ENCODE results near the gene AP2A1.
"Not testable (repeated sequence)": the region's sequence is repeated elsewhere in the genome, so short reads cannot be mapped to it uniquely, and the experiment has no call there.

Gene AP2A1

DNA sequence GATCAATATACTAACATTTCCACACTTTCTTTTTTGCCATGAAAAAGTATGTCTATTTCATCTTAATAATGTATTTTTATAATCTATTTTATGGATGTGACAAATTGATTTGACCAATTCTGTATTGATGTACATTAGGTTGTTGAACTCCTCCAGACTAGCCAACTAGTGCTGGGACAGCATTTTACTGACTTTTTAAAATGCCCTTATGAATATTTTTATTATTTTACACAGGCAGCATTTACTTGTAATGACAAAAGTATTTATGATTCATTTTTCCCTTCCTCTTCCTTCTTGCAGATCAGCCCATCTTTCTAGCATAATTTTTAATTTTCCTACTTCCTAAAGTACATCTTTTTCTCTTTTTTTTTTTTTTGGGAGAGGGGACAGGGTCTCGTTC lies 47.2 kb downstream of the AP2A1 start:
- DNase-seq, result no peak

DNA sequence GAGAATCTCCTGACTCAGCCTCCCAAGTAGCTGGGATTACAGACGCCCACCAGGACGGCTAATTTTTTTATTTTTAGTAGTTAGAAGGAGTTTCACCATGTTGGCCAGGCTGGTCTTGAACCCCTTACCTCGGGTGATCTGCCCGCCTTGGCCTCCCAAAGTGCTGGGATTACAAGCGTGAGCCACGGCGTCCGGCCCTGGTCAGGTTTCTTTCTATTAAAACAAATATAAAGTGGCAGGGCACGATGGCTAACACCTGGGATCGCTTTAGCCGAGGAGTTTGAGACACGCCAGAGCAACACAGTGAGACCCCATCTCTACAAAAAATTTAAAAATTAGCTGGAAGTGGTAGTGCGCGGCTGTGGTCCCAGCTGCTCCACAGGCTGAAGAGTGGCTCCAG lies 49.8 kb downstream of the AP2A1 start:
- DNase-seq, result no peak

DNA sequence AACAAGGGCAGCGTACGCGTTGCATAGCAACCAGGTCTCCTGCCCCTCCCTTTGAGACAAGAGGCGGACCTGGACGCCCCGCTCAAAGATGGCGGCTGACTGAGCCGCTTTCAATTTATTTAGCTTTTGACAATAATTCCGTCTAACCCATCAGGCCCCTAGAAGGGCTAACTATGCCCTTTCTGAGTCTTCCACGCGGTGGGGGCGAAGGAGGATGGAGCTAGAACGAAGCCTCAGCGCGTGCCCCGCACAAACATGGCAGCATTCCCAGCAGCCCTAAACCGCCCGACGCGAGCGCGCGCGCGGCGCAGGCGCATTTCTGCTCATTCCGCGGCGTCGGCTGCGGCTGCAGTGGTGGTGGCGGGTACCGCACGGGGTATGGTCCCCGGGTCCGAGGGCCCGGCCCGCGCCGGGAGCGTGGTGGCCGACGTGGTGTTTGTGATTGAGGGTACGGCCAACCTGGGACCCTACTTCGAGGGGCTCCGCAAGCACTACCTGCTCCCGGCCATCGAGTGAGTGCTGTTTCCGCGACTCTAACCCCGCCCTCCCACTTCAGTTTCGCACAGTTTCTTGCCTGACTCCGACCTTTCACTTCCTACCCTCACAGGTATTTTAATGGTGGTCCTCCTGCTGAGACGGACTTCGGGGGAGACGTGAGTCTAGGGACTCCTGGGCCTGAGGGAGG lies 51.3 kb downstream of the AP2A1 start, which contains the start of gene MED25:
MED25 (plus strand) TSS at position 326 of the 685 bp plus-strand sequence; CDS start at position 379, 53 bp downstream.
- peak; percentile 68 for DNase-seq

DNA sequence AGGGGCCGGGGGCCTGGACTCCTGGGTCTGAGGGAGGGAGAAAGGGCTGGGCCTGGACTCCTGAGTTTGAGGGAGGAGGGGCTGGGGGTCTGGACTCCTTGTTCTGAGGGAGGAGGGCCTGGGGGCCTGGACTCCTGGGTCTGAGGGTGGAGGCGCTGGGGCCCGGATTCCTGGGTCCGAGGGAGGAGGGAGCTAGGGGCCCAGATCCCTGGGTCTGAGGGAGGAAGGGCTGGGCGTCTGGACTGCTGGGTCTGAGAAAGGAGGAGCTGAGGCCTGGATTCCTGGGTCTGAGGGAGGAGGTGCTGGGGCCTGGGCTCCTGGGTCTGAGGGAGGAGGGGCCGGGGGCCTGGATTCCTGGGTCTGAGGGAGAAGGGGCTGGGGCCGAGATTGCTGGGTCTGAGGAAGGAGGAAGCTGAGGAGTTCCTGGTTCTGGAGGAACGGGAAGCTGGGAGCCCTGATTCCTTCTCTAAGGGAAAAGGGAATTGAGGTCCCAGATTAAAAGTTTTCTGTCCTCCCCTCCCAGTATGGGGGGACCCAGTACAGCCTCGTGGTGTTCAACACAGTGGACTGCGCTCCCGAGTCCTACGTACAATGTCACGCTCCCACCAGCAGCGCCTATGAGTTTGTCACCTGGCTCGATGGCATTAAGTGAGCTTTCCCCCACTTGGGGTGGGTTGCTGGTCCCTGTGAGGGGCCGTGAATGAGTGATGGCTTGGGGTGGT lies 52.0 kb downstream of the AP2A1 start:
- no peak for DNase-seq

DNA sequence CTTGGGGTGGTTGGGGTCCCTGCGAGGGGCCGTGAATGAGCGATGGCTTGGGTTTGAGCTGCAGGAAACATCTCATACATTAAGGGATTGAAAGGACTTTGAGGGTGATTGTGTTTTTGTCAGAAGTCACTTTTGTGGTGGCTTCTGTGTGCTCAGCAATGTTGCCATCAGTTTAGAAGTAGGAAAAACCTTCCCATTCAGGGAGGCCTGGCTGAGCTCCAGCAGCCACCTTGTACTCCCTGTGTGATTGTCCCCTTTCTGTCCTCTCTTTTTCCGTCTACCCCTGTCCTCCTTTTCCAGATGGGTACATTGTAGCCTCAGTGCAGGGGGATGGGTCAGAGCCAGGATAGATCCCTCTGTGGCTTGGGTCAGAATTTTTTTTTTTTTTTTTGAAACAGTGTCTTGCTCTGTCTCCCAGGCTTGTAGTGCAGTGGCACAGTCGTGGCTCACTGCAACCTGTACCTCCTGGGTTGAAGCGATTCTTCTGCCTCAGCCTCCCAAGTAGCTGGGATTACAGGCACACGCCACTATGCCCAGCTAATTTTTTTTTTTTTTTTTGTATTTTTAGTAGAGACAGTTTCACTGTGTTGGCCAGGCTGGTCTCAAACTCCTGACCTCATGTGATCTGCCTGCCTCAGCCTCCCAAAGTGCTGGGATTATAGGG lies 52.8 kb downstream of the AP2A1 start:
- not testable (repeated sequence) for DNase-seq

DNA sequence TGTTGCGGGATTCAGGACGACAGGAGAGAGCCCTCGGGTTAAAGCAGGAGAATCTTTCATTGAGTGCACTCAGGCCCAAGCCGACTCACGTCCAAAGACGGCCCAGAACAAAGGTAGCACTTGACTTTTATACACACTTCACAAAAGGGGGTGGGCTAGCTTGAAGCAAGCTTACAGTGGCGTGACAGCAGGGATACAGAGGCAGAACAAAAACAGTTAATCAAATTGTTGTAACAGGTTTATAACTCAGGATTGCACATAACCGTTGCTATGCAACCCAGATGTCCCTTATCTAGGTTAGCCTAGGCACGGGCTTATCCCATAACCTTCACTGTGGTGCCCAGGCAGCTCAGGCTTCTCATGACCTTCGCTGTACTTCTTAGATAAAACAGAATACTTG lies 53.3 kb downstream of the AP2A1 start:
- peak; percentile 28 for DNase-seq

DNA sequence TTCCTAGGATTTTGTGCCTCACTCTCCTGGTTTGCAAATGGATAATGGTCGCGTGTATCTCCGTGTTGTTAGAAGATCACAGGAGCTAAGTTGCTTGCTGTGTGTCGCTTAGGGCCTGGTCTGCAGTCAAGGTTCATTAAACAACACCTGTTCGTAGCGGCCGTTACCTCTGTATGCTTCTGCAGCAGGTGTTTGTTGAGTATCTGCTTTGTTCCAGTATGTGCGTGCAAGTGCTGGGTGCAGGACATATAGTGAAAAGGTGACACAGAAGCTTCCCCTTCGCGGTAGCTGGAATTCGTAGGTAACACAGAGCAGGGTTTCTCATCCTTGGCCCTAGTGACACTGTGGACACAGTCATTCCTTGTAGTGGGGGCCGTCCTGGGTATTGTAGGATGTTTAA lies 56.7 kb downstream of the AP2A1 start:
- DNase-seq, result peak; percentile 61

DNA sequence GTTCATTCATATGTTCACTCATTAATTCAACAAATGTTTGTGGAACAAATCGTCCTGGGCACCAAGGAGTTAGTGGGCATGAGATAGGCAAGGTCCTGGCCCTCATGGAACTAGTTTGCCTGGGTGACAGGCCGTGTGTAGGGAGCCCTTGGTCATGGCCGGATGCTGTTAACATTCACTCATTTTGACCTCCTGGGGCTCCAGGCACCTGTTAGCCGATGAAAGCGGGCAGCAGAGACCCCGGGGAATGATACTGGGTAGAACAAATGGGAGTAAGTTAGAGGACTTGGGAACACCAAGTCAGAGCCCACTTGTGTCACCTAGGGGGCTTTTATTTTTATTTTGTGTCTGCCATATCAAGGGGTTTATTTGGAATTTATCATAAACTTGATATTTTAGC lies 57.9 kb downstream of the AP2A1 start:
- no peak for DNase-seq

DNA sequence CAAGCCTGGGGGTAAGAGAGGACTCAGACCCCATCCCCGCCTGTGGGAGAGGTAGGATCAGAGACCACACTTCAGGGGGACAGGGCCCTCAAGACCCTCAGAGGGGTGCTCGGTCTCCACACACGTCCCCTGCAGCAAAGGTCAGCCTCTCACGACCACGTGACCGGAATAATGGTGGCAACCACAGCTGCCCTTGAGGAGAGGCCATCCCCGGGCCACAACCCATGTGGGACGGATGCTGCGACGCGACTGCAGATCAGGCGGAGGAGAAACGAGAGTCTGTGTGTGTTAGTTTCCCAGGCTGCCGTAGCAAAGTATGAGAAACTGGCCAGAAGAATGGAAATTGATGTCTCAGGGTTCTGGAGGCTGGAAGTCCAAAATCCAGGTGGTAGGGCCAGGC lies 60.2 kb downstream of the AP2A1 start:
- no peak for DNase-seq

DNA sequence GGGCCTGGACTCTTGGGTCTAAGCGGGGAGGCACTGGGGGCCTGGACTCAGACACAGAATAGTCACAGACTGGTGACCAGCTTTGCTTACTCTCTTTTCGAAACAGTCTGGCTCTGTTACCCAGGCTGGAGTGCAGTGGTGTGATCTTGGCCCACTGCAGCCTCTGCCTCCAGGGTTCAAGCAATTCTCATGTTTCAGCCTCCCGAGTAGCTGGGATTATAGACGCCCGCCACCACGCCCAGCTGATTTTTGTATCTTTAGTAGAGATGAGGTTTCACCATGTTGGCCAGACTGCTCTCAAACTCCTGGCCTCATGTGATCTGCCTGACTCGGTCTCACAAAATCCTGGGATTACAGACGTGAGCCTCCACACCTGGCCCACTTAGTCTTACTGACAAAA lies 62.4 kb downstream of the AP2A1 start:
- DNase-seq, result no peak

DNA sequence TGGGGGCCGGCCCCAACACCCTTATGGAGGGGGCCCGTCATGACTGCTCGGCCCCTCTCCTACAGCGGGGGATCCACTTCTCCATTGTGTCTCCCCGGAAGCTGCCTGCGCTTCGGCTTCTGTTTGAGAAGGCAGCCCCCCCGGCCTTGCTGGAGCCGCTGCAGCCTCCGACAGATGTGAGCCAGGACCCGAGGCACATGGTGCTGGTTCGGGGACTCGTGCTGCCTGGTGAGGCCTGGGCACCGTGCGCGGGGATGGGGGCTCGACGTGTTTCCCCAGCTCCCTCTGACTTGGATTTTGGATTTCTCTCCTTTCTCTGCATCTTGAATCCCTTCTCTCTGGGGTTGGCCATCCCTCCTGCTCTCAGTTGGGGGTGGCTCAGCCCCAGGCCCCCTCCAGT lies 62.9 kb downstream of the AP2A1 start:
- DNase-seq, result no peak

DNA sequence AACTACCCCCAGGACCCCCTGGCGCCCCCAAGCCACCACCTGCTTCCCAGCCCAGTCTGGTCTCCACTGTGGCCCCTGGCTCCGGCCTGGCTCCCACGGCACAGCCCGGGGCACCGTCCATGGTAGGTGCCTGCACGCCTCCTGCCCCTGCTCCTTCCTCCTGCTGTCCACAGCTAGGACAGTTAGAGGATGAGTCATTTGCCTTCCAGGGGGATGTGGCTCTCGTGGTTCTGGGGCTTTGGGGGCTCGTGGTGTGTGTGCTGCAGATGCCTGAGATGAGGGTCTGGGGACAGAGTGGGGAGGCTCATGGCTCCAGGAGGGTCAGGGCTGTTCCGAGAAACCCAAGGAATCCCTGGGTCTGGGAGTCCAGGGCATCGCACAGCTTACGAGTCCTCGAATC lies 64.0 kb downstream of the AP2A1 start:
- no peak for DNase-seq

DNA sequence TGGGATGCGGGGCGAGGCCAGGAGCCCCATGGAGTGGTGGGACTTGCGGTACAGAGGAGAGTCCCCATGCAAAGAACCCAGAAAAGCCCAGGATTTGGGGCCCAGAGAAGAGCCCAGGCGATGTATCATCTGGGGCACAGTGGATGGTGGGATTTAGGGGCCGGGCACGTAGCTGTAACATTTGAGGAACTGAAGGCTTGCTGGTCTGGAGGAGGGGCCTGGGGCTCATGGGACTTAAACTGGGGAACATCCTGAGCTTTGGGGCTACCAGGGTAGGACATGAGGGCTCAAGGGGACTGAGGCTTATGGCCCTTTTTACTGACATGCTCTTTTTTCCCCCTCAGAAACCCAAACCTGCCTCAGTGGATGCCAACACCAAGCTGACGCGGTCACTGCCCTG lies 64.8 kb downstream of the AP2A1 start:
- no peak for DNase-seq

DNA sequence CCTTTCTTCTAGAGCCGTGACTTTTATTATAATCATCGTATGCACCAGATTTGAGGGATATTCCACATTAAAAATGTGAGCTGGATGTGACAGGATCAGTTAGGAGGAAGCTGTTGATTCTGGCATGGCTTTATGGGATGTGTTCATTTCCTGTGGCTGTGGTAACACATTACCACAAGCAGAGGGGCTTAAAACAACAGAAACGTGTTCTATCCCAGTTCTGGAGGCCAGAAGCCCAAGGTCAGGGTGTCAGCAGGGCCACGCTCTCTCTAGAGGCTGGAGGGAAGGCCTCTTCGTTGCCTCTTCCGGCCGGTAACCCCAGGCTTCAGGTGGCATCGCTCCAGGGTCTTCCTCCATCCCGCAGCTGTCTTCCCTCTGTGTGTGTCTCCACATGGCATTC lies 65.8 kb downstream of the AP2A1 start:
- DNase-seq, result no peak

DNA sequence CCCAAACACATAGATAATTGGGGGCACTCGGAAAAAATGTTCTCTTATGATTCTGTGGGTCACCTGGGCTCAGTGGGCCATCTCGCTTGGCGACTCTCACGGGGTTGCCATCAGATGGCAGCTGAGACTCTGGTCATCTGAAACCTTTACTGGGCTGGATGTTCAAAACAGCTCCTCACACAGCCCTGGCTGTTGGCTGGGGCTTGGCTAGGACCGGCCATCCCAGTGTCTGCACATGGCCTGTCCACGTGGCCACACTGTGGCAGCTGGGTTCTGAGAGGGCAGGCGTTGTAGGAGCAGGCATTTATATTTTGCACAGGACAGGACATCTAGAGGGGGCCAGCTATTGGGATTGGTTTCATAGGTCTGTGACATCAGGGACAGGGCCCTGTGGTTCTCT lies 66.8 kb downstream of the AP2A1 start:
- DNase-seq, result no peak

DNA sequence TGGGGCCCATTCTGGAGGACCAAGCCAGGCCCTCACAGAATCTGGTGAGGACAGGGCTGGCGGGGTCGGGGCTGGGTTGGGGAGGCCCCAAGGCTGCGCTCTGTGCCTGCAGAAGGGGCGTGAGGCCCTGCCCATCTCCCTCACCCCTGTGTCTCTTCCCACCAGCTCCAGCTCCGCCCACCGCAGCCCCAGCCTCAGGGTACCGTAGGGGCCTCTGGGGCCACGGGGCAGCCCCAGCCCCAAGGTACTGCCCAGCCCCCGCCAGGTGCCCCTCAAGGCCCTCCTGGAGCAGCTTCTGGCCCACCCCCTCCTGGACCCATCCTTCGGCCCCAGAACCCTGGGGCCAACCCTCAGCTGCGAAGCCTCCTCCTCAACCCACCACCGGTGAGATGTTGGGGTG lies 68.8 kb downstream of the AP2A1 start:
- no peak for DNase-seq

DNA sequence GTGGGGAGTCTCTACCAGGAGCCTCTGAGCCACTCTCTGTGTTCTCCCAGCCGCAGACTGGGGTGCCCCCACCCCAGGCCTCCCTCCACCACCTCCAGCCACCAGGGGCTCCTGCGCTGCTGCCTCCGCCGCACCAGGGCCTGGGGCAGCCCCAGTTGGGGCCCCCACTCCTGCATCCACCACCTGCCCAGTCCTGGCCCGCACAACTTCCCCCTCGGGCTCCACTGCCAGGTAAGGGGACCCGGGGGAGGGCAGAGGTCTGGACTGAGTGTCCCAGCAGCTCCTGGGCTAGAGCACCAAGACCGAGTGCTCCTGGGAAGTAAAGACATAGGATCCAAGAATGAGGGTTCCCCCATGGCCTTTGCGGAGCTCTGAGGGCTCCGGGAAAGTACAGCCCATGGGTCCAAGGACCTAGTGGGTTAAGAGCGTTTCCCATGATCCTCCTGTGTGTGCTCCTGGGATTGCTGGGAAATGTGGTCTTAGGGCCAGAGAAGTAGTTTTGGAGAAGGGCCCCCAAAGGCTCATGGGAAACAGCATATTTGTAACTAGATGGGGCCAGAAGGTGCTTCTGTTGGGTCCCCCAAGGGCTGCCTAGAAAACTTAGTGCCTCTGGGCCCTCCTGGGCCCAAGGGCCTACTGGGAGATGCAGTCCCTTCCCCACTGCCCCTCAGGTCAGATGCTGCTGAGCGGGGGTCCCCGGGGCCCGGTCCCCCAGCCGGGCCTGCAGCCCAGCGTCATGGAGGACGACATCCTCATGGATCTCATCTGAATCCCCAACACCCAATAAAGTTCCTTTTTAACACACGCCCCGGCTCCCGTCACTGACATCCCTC lies 69.6 kb downstream of the AP2A1 start:
- no peak for DNase-seq

DNA sequence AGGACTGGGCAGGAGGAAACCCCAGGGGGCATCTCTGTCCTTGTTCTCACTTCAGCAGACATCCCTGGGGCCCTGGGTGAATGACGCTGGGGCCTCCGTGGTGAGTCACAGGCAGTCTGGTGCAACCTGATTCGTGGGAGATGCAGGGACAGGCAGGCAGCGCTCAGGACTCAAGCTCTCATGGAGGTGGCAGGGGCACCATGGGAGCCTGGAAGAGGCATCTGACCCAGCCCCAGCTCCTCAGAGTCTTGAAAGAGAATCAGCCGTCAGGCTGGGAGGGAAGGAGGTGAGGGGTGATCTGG lies 70.2 kb downstream of the AP2A1 start:
- DNase-seq, result no peak

DNA sequence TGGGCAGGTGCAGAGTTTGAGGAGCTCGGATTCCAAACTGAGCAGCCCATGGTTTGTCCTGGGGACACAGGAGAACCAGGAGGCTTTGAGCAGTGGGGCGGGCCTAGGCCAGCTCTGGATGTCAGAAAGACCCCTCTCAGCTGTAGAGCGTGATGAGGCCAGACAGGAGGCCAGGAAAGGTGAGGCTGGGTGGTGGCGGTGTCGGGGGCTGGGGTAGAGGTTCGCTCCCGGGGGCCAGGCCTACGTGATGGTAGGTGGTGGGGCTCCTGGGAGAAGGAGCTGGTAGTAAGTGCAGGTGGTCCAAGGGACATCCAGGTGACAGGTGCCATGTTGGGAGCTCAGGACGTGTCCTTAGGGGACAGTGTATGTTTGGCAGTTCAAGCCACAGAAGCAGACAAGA lies 70.6 kb downstream of the AP2A1 start:
- no peak for DNase-seq

DNA sequence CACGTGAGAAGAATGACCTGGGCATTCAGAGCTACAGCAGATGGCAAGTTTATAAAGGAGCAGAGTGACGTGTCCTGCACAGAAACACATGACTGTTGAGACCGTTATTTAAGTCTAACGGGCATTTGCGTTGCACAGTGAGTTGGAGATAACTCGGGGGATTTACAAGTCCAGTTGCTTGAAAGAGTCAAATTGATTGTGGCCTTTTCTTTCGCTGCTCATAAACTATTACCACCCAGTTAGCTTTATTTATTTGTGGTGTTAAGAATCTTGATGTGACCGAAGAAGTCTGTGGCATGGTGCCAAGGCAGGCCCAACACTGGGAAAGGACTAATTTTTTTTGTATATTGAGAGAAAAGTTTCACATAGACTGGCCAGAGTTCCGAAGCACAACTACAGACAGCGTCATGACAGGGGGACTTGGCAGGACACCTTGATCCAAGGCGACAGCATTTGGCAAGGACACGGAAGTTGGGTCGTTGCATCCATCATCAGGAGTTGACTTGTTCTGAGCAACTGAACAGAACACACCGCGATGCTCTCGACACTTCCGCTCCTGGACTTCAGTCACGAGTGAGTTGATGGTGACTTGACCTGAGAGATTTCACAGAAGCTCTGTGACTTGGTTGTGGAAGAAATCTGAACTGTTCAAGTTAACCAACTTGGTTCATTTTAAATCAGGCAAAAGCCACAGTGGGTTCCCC lies 72.2 kb downstream of the AP2A1 start:
- DNase-seq, result no peak

DNA sequence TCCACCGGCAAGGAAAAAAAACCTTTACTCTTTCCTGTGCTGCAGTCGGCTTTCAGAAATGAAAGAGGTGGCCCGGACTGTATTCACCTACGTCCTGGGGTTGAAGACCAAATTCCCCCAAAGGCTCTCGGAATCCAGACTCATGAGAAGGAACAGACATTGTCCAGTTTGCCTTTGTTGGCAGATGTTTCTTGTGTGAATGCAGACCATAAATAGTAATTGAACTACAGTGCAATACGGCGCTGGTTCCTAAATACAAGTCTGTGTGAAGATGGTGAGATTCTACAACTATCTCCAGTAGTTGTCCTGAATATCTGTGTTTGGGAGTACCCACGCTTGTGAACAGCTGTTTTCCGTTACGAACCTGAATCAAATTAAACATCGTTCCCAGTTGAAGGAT lies 72.9 kb downstream of the AP2A1 start:
- no peak for DNase-seq

DNA sequence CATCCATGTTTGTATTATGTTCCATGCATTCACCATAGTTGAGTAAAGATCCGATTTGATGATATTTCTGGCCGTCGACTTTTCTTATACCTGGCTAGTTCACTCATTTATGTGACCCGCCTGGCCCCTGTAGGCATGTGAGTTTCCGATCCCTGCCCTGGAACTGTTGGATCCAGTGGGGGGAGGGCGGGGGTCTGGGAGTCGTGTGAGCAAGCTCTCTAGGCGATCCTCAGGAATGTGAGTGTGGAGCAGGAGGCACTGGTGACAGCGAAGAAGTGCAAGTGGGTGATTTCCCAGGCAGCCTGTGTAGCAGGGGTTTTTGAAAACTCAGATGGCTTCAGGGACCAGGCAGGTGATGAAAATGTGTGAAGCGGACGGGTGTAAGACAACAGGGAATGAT lies 73.5 kb downstream of the AP2A1 start:
- DNase-seq, result no peak

DNA sequence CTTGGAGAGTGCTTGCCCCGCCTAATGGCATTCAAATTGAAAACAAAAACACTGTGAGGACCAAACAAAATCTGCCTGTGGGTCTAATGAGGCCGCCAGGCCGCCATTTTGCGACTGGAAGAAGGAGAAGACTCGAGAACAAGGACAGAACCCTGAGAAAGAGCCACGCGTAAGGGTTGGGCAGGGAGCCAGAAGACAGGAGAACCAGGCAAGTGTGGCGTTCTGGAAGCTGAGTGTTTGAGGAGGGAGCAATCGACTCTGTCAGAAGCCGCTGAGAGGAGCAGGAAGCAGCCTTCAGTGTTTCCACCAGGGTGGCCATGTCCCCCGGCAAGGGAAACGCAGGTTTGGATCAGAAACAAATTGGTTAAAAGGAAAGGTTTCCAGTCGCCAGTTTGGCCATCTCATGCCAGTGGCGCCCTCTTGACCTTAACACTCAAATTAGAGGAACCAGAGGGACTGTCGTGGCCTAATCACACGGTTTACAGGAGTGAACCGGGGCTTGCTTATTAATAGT lies 74.0 kb downstream of the AP2A1 start:
- DNase-seq, result no peak
